GM12878 (cell line): ENCODE results near the gene CUEDC1. TPM values are rescaled to one million over a fixed set of nuclear protein-coding genes. Genes with fewer than 3 reads are reported as not detected.

ENCODE experiments used
- ATAC-seq: fragments of 200-7000 bp; cut with Tn5 transposase; 3 replicates; pipeline ENCODE4 v1.9.1; 2020; ENCODE audit warnings: mild to moderate bottlenecking, moderate library complexity
- BruUV-seq: library from RNA; stranded (reverse); fragments of 400-500 nt; replicated peaks from 2 replicates; lab custom pipeline; 2021; lab: Mats Ljungman, UMichigan
- CTCF ChIA-PET: fragments of 300-600 bp; sonication (Branson Sonifier 250); formaldehyde crosslinking; extraction: SDS; loops from one replicate; lab custom pipeline; 2021; ENCODE audit warnings: inconsistent platforms; lab: Yijun Ruan, JAX
- POLR2A ChIA-PET: fragments of 350-600 bp; formaldehyde crosslinking; extraction: SDS; loops from one replicate; lab custom pipeline; 2021; ENCODE audit warnings: inconsistent platforms; lab: Charles Lee
- RAD21 ChIA-PET: fragments of 300-600 bp; sonication (Branson Sonifier 250); formaldehyde crosslinking; loops from one replicate; lab custom pipeline; 2023; ENCODE audit warnings: antibody characterized with exemption; ENCODE audit not compliant: unreplicated experiment; lab: Charles Lee
- SMC1A ChIA-PET: fragments of 300-600 bp; sonication (Branson Sonifier 250); formaldehyde crosslinking; loops from one replicate; lab custom pipeline; 2023; ENCODE audit not compliant: unreplicated experiment, uncharacterized antibody; lab: Charles Lee
- DNase-seq: peaks from one replicate; pipeline ENCODE4 v3.0.0-alpha.2; 2011; ENCODE audit warnings: low read depth, low spot score
- FAIRE-seq: peaks from 3 replicates; lab custom pipeline; 2011; peaks lifted over from hg19 to GRCh38; lab: Jason Lieb, UNC
- H2AFZ ChIP-seq: 2 replicates; pipeline ENCODE4 v1.6.0; 2011; ENCODE audit warnings: low read depth, low read length, control low read depth; ENCODE audit not compliant: control insufficient read depth
- H3K27ac ChIP-seq: 2 replicates; pipeline ENCODE4 v1.5.1; 2011; ENCODE audit warnings: control low read depth; ENCODE audit not compliant: control insufficient read depth, insufficient read depth
- H3K27me3 ChIP-seq, 2 experiments: replicated peaks in 1 of 2; 2 replicates each; pipeline versions ENCODE4 v1.6.0 to v1.6.1; 2011; ENCODE audit warnings: low read length in 1 of 2; ENCODE audit not compliant: control insufficient read depth in 2 of 2, insufficient read depth in 2 of 2
- H3K36me3 ChIP-seq, 2 experiments: 2 replicates each; pipeline ENCODE4 v1.5.1; 2011; ENCODE audit warnings: low read length in 1 of 2; ENCODE audit not compliant: control insufficient read depth in 2 of 2, insufficient read depth in 2 of 2
- H3K4me1 ChIP-seq: 2 replicates; pipeline ENCODE4 v1.6.1; 2011; ENCODE audit warnings: mild to moderate bottlenecking, low read length, moderate library complexity, mixed read lengths; ENCODE audit not compliant: control insufficient read depth, insufficient read depth
- H3K4me2 ChIP-seq: 2 replicates; pipeline ENCODE4 v1.6.0; 2011; ENCODE audit warnings: control low read depth; ENCODE audit not compliant: control insufficient read depth, insufficient read depth
- H3K4me3 ChIP-seq: fragments of 200-600 bp; sonication (generic); 2 replicates; pipeline ENCODE4 v1.5.1; 2016
- H3K79me2 ChIP-seq: 2 replicates; pipeline ENCODE4 v1.6.0; 2011; ENCODE audit warnings: low read length; ENCODE audit not compliant: control insufficient read depth, insufficient read depth
- H3K9ac ChIP-seq: 2 replicates; pipeline ENCODE4 v1.8.0; 2011; ENCODE audit warnings: low read length, control low read depth, mixed read lengths; ENCODE audit not compliant: control insufficient read depth, insufficient read depth
- H3K9me3 ChIP-seq: replicated peaks from 3 replicates; pipeline ENCODE4 v1.5.1; 2011; ENCODE audit warnings: mild to moderate bottlenecking, low read length; ENCODE audit not compliant: control insufficient read depth, insufficient read depth
- H4K20me1 ChIP-seq: 2 replicates; pipeline ENCODE4 v1.6.0; 2011; ENCODE audit not compliant: control insufficient read depth, insufficient read depth
- BCL3 ChIP-seq: IDR thresholded peaks from 2 replicates; pipeline ENCODE4 v1.6.1; 2011; ENCODE audit warnings: borderline replicate concordance, low read depth, mild to moderate bottlenecking, moderate library complexity, low read length; ENCODE audit not compliant: insufficient read depth, poor library complexity, severe bottlenecking
- LARP7 ChIP-seq: fragments of 450-650 bp; IDR thresholded peaks from 2 replicates; pipeline ENCODE4 v1.6.1; 2017; ENCODE audit warnings: mild to moderate bottlenecking
- POLR2AphosphoS5 ChIP-seq: IDR thresholded peaks from 2 replicates; pipeline ENCODE4 v1.6.1; 2011; ENCODE audit warnings: mild to moderate bottlenecking, low read length, inconsistent platforms
- POU2F2 ChIP-seq: IDR thresholded peaks from 3 replicates; pipeline ENCODE4 v1.6.1; 2011; ENCODE audit warnings: low read depth, mild to moderate bottlenecking, low read length, borderline replicate concordance
- RFX5 ChIP-seq: IDR thresholded peaks from 2 replicates; pipeline ENCODE4 v1.6.1; 2011; ENCODE audit warnings: low read depth, low read length, improper control_type of control experiment
- STAT1 ChIP-seq: fragments of 450-650 bp; conservative IDR thresholded peaks from 2 replicates; pipeline ENCODE4 v1.6.1; 2014; ENCODE audit warnings: antibody characterized with exemption, mild to moderate bottlenecking
- ZNF622 ChIP-seq: fragments of 450-650 bp; IDR thresholded peaks from 2 replicates; pipeline ENCODE4 v1.6.1; 2017; ENCODE audit warnings: mild to moderate bottlenecking, inconsistent platforms
- WGBS: methylation state at CpG from one replicate; pipeline ENCODE4 v1.1.6; 2016; ENCODE audit warnings: low lambda C conversion rate; ENCODE audit not compliant: insufficient replicate concordance, insufficient coverage; ENCODE audit errors: missing lambda C conversion rate; 5-methylcytosine and 5-hydroxymethylcytosine counted together
- in situ Hi-C: fragments of 300-500 bp; cut with MboI; formaldehyde crosslinking; loops from 9 replicates; pipeline ENCODE4 v1.14.3; 2018; ENCODE audit warnings: mixed read lengths
- intact Hi-C: fragments of 100-400 bp; cut with micrococcal nuclease; formaldehyde crosslinking; loops from one replicate; pipeline ENCODE4 v1.14.2; 2022; ENCODE audit not compliant: unreplicated experiment
- polyA plus RNA-seq, 11 experiments: library from polyadenylated mRNA; depleted of rRNA in 4 of 11; unstranded in 6 of 11; stranded (reverse) in 5 of 11; fragments of >200 nt; fragmentation: Nextera tagmentation in 4 of 11; fragmentation: Illumina TruSeq in 1 of 11; extraction: Ambion mirVana in 4 of 11; extraction: Trizol in 1 of 11; gene quantifications; 1 replicate in 1 of 11; 2 replicates in 10 of 11; pipeline versions ENCODE4 v1.2.1 to v1.2.3, GENCODE V29; 2011 to 2016; ENCODE audit warnings: inconsistent platforms in 2 of 11, missing spikeins in 2 of 11, low read depth in 1 of 11
- total RNA-seq, 4 experiments: library from RNA; depleted of rRNA in 3 of 4; stranded (reverse); fragments of >200 nt in 3 of 4; fragmentation: Illumina TruSeq in 1 of 4; extraction: Trizol in 1 of 4; gene quantifications; 2 replicates each; pipeline versions ENCODE4 v1.2.1 to v1.2.3, GENCODE V29; 2013 to 2021
- TF ChIP-seq, protein P1 (sequence below): fragments of 450-650 bp; IDR thresholded peaks from 2 replicates; pipeline ENCODE4 v1.6.1; 2018; ENCODE audit warnings: mild to moderate bottlenecking, low read depth, moderate library complexity; ENCODE audit not compliant: partially characterized antibody

The CUEDC1 gene
- total and polyA plus RNA-seq, 10 of the 15 experiments (the other 5 are each of a cell fraction or from before 2014, with no cell fraction given), result 0.24 to 7.4 (median 1.8) TPM

DNA sequence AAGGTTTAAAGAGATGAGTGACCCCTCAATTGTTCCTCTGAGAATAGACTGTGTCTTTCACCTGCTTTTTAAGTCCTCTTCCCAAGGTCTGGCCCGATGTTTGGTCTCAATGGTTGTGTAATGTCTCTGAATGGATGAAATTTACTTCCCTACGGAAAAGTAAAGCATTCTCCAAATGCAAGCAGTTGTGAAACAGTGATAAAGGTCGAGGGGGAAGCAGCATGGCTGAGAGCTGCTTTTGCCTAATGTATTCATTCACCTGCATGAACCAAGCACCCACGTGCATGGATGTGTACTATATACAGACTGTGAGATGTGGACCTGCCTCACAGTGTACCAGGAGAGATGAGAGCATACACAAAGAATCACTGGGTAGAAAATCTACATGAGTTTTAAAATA lies 116.8 kb downstream of the CUEDC1 start:
- DNase-seq (no peak), ATAC-seq (no peak), FAIRE-seq (no peak)
- no peak for TF ChIP-seq POLR2AphosphoS5
- no peak for TF ChIP-seq LARP7
- TF ChIP-seq STAT1, result no peak
- TF ChIP-seq BCL3, result no peak
- no peak for TF ChIP-seq RFX5
- no peak for TF ChIP-seq ZNF622
- TF ChIP-seq POU2F2, result no peak
- TF ChIP-seq, protein P1, sequence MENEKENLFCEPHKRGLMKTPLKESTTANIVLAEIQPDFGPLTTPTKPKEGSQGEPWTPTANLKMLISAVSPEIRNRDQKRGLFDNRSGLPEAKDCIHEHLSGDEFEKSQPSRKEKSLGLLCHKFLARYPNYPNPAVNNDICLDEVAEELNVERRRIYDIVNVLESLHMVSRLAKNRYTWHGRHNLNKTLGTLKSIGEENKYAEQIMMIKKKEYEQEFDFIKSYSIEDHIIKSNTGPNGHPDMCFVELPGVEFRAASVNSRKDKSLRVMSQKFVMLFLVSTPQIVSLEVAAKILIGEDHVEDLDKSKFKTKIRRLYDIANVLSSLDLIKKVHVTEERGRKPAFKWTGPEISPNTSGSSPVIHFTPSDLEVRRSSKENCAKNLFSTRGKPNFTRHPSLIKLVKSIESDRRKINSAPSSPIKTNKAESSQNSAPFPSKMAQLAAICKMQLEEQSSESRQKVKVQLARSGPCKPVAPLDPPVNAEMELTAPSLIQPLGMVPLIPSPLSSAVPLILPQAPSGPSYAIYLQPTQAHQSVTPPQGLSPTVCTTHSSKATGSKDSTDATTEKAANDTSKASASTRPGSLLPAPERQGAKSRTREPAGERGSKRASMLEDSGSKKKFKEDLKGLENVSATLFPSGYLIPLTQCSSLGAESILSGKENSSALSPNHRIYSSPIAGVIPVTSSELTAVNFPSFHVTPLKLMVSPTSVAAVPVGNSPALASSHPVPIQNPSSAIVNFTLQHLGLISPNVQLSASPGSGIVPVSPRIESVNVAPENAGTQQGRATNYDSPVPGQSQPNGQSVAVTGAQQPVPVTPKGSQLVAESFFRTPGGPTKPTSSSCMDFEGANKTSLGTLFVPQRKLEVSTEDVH, result no peak
- H2AFZ ChIP-seq, result no peak overlapping the region
- no peak overlapping the region for H3K9ac ChIP-seq
- H3K4me3 ChIP-seq, result no peak overlapping the region
- intact Hi-C loops (no loop called here), in situ Hi-C loops (loop anchor here (5.0 kb wide), 1 partner anchor 711 kb away; no protein-coding TSS in a partner anchor)
- no peaks in the 10 kb centered on the region for H3K27me3 ChIP-seq
- ChIA-PET POLR2A (no interaction called here), RAD21 (interaction anchor here (1.0 kb wide), 1 partner anchor 16 kb away, joined by 3 read pairs; no protein-coding TSS in a partner anchor), SMC1A (no interaction called here), CTCF (no interaction called here)
- H3K27ac ChIP-seq, result no peak overlapping the region
- no peak overlapping the region for H3K4me2 ChIP-seq
- no peaks in the 10 kb centered on the region for H3K79me2 ChIP-seq
- WGBS, result 64% methylated on average over 4 of the region's 4 CpGs
- no peaks in the 10 kb centered on the region for H4K20me1 ChIP-seq
- peaks cover 3 to 8% of the 10 kb centered on the region in 2 experiments; a peak in 3 of 4 replicates for H3K36me3 ChIP-seq
- H3K4me1 ChIP-seq, result no peaks in the 10 kb centered on the region
- H3K9me3 ChIP-seq, result no peaks in the 10 kb centered on the region
- no TSS peak for BruUV-seq
